Loucy (cell line): ENCODE measurements around the gene GAS6.

Experiments used
- H2AFZ ChIP-seq: fragments of 200-600 bp; sonication (generic); 2 replicates; pipeline ENCODE4 v1.6.0; 2016; ENCODE audit warnings: antibody characterized with exemption, mild to moderate bottlenecking, low read length, moderate library complexity
- H3F3A ChIP-seq: fragments of 200-600 bp; 2 replicates; pipeline ENCODE4 v1.6.0; 2016; ENCODE audit warnings: antibody characterized with exemption, low read depth, mild to moderate bottlenecking
- H3K27me3 ChIP-seq: fragments of 200-600 bp; sonication (generic); 2 replicates; pipeline ENCODE4 v1.6.1; 2014; ENCODE audit warnings: low read length, mild to moderate bottlenecking; ENCODE audit not compliant: insufficient read depth, poor library complexity, severe bottlenecking
- H3K36me3 ChIP-seq: fragments of 200-600 bp; sonication (generic); 2 replicates; pipeline ENCODE4 v1.6.1; 2016; ENCODE audit warnings: low read length; ENCODE audit not compliant: insufficient read depth
- H3K4me1 ChIP-seq: fragments of 200-600 bp; sonication (generic); 2 replicates; pipeline ENCODE4 v1.5.1; 2014; ENCODE audit warnings: low read length, mild to moderate bottlenecking; ENCODE audit not compliant: insufficient read depth, poor library complexity, severe bottlenecking
- H3K4me2 ChIP-seq: fragments of 200-600 bp; sonication (generic); 2 replicates; pipeline ENCODE4 v1.6.0; 2014; ENCODE audit warnings: antibody characterized with exemption, low read length, low read depth, mild to moderate bottlenecking; ENCODE audit not compliant: poor library complexity, severe bottlenecking
- H3K4me3 ChIP-seq: fragments of 200-600 bp; sonication (generic); 2 replicates; pipeline ENCODE4 v1.5.1; 2014; ENCODE audit warnings: low read length, mild to moderate bottlenecking, mixed read lengths; ENCODE audit not compliant: poor library complexity, severe bottlenecking
- H3K79me2 ChIP-seq: fragments of 200-600 bp; sonication (generic); 2 replicates; pipeline ENCODE4 v1.6.1; 2014; ENCODE audit warnings: low read length; ENCODE audit not compliant: insufficient read depth
- H3K9ac ChIP-seq: fragments of 200-600 bp; sonication (generic); 2 replicates; pipeline ENCODE4 v1.6.0; 2014; ENCODE audit warnings: mild to moderate bottlenecking, low read depth, low read length, moderate library complexity; ENCODE audit not compliant: poor library complexity, severe bottlenecking
- H3K9me2 ChIP-seq: fragments of 200-600 bp; sonication (generic); replicated peaks from 2 replicates; pipeline ENCODE4 v1.6.1; 2016; ENCODE audit warnings: low read depth, low read length, mixed read lengths
- H3K9me3 ChIP-seq: fragments of 200-600 bp; sonication (generic); 2 replicates; pipeline ENCODE4 v1.6.1; 2014; ENCODE audit warnings: mild to moderate bottlenecking, antibody characterized with exemption, low read length, low read depth; ENCODE audit not compliant: insufficient read depth
- H4K20me1 ChIP-seq: fragments of 200-600 bp; sonication (generic); 2 replicates; pipeline ENCODE4 v1.6.0; 2014; ENCODE audit warnings: antibody characterized with exemption, low read length, mild to moderate bottlenecking; ENCODE audit not compliant: insufficient read depth, poor library complexity, severe bottlenecking
- EZH2phosphoT487 ChIP-seq: fragments of 200-600 bp; IDR thresholded peaks from 2 replicates; pipeline ENCODE4 v1.6.1; 2018; ENCODE audit warnings: antibody characterized with exemption, mild to moderate bottlenecking, moderate library complexity, borderline replicate concordance
- TF ChIP-seq, protein P1 (sequence below): fragments of 200-600 bp; sonication (generic); conservative IDR thresholded peaks from 2 replicates; pipeline ENCODE4 v1.5.1; 2014; ENCODE audit warnings: mild to moderate bottlenecking, antibody characterized with exemption, low read length

Gene GAS6

GRCh38 chr13:113785051-113786010, 78.5 kb downstream of the GAS6 start:
- no peaks in the 10 kb centered on the region for H4K20me1 ChIP-seq
- no peak overlapping the region for H3K9ac ChIP-seq
- TF ChIP-seq EZH2phosphoT487: no peak
- TF ChIP-seq, protein P1, sequence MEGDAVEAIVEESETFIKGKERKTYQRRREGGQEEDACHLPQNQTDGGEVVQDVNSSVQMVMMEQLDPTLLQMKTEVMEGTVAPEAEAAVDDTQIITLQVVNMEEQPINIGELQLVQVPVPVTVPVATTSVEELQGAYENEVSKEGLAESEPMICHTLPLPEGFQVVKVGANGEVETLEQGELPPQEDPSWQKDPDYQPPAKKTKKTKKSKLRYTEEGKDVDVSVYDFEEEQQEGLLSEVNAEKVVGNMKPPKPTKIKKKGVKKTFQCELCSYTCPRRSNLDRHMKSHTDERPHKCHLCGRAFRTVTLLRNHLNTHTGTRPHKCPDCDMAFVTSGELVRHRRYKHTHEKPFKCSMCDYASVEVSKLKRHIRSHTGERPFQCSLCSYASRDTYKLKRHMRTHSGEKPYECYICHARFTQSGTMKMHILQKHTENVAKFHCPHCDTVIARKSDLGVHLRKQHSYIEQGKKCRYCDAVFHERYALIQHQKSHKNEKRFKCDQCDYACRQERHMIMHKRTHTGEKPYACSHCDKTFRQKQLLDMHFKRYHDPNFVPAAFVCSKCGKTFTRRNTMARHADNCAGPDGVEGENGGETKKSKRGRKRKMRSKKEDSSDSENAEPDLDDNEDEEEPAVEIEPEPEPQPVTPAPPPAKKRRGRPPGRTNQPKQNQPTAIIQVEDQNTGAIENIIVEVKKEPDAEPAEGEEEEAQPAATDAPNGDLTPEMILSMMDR: no peak
- no peaks in the 10 kb centered on the region for H3K27me3 ChIP-seq
- no peaks in the 10 kb centered on the region for H3K36me3 ChIP-seq
- no peaks in the 10 kb centered on the region for H3F3A ChIP-seq
- no peak overlapping the region for H2AFZ ChIP-seq
- peak overlapping the region; percentile 52 for H3K4me2 ChIP-seq
- H3K9me2 ChIP-seq: no peaks in the 10 kb centered on the region
- no peaks in the 10 kb centered on the region for H3K79me2 ChIP-seq
- peaks cover 18% of the 10 kb centered on the region for H3K4me1 ChIP-seq
- H3K9me3 ChIP-seq: no peaks in the 10 kb centered on the region
- H3K4me3 ChIP-seq: peak overlapping the region; percentile 15

DNA sequence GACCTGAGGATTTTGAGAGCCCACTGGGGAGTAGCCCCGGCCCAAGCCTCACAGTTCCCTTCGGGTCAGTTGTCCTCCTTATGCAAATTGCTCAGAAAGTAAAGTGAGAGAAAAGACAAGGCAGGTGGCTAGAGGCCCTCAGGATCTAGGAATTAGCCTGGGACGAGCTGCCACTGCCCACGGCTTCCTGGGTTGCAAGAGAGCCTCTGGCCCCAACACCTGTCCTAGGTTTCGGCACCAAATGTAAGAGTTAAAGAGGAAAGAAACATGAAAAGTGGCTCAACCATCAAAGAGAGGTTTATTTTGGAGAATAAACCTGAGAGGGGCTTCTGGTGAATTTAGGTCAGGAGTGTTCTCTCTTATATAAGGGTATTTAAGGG, 79.2 kb downstream of the GAS6 start:
- H3K9me2 ChIP-seq: no peaks in the 10 kb centered on the region
- H2AFZ ChIP-seq: no peak overlapping the region
- TF ChIP-seq EZH2phosphoT487: no peak
- TF ChIP-seq, protein P1: no peak
- peak overlapping the region; percentile 52 for H3K4me2 ChIP-seq
- no peaks in the 10 kb centered on the region for H4K20me1 ChIP-seq
- no peaks in the 10 kb centered on the region for H3K9me3 ChIP-seq
- H3K36me3 ChIP-seq: no peaks in the 10 kb centered on the region
- no peak overlapping the region for H3K9ac ChIP-seq
- no peaks in the 10 kb centered on the region for H3K79me2 ChIP-seq
- no peaks in the 10 kb centered on the region for H3F3A ChIP-seq
- peaks cover 18% of the 10 kb centered on the region for H3K4me1 ChIP-seq
- H3K27me3 ChIP-seq: no peaks in the 10 kb centered on the region
- peak overlapping the region; percentile 15 for H3K4me3 ChIP-seq

- no peaks in the 10 kb centered on the region for H3K27me3 ChIP-seq
- TF ChIP-seq EZH2phosphoT487: no peak
- TF ChIP-seq, protein P1: no peak
Measured at GRCh38 chr13:113783966-113784644, 79.8 kb downstream of the GAS6 start.

More at GRCh38 chr13:113783966-113784644, 79.8 kb downstream of the GAS6 start:
- Histone ChIP-seq H3K9ac (no peak overlapping the region), H2AFZ (no peak overlapping the region), H3K36me3 (no peaks in the 10 kb centered on the region), H4K20me1 (no peaks in the 10 kb centered on the region), H3K4me2 (peak overlapping the region; percentile 52), H3K9me3 (no peaks in the 10 kb centered on the region), H3K4me1 (peaks cover 18% of the 10 kb centered on the region), H3K9me2 (no peaks in the 10 kb centered on the region), H3K79me2 (no peaks in the 10 kb centered on the region), H3F3A (no peaks in the 10 kb centered on the region), H3K4me3 (no peak overlapping the region)
